Stimulated activated naive CD8-positive, alpha-beta T cell treated with anti-CD3 and anti-CD28 coated beads, Interleukin-15, Interleukin-2, amounts not matched to agents 100 ng/mL and 50 ng/mL, for 24 hours (primary cell): ENCODE results near the gene ALDOB.

Source experiments
- H3K27ac Mint-ChIP-seq: one replicate; pipeline ENCODE4 v1.8.0; 2021; ENCODE audit warnings: mild to moderate bottlenecking, mixed read lengths
- H3K27me3 Mint-ChIP-seq: one replicate; pipeline ENCODE4 v1.8.0; 2021; ENCODE audit warnings: mixed read lengths
- H3K36me3 Mint-ChIP-seq: one replicate; pipeline ENCODE4 v1.8.0; 2021; ENCODE audit warnings: low read depth, mixed read lengths
- H3K4me1 Mint-ChIP-seq: one replicate; pipeline ENCODE4 v1.8.0; 2021; ENCODE audit warnings: low read depth, mixed read lengths
- H3K4me3 Mint-ChIP-seq: one replicate; pipeline ENCODE4 v1.8.0; 2021; ENCODE audit warnings: mild to moderate bottlenecking, mixed read lengths
- H3K9me3 Mint-ChIP-seq: one replicate; pipeline ENCODE4 v1.8.0; 2021; ENCODE audit warnings: mixed read lengths

The ALDOB gene

GRCh38 chr9:101435601-101436079 lies at the start of gene ALDOB:
Gene ALDOB, minus strand, starts transcription at chr9:101435774. Its CDS starts 4,887 bp downstream, at chr9:101430887.
- no peaks in the 10 kb centered on the region for H3K36me3 Mint-ChIP-seq
- H3K27me3 Mint-ChIP-seq = peaks cover 39% of the 10 kb centered on the region
- no peaks in the 10 kb centered on the region for H3K4me1 Mint-ChIP-seq
- H3K9me3 Mint-ChIP-seq = no peaks in the 10 kb centered on the region
- H3K4me3 Mint-ChIP-seq = no peak within 1 kb of the TSS
- no peak within 1 kb of the TSS for H3K27ac Mint-ChIP-seq

- peaks cover 73% of the 10 kb centered on the region for H3K27me3 Mint-ChIP-seq
- peaks cover 4% of the 10 kb centered on the region for H3K4me1 Mint-ChIP-seq
- no peaks in the 10 kb centered on the region for H3K36me3 Mint-ChIP-seq
- H3K9me3 Mint-ChIP-seq = no peaks in the 10 kb centered on the region
- H3K4me3 Mint-ChIP-seq = no peak overlapping the region
- H3K27ac Mint-ChIP-seq = no peak overlapping the region
Measured at GRCh38 chr9:101484046-101484445, 48.5 kb upstream of the ALDOB start.

GRCh38 chr9:101481261-101481660 lies 45.7 kb upstream of the ALDOB start:
- H3K27ac Mint-ChIP-seq = no peak overlapping the region
- no peaks in the 10 kb centered on the region for H3K36me3 Mint-ChIP-seq
- H3K4me3 Mint-ChIP-seq = no peak overlapping the region
- peaks cover 55% of the 10 kb centered on the region for H3K27me3 Mint-ChIP-seq
- no peaks in the 10 kb centered on the region for H3K9me3 Mint-ChIP-seq
- H3K4me1 Mint-ChIP-seq = no peaks in the 10 kb centered on the region

- Mint-ChIP-seq H3K4me1 (no peaks in the 10 kb centered on the region), H3K27ac (no peak overlapping the region), H3K9me3 (no peaks in the 10 kb centered on the region), H3K4me3 (no peak overlapping the region), H3K27me3 (peaks cover 50% of the 10 kb centered on the region), H3K36me3 (no peaks in the 10 kb centered on the region)
Measured at GRCh38 chr9:101480386-101480785, 44.8 kb upstream of the ALDOB start.

- H3K36me3 Mint-ChIP-seq = no peaks in the 10 kb centered on the region
Measured at GRCh38 chr9:101479338-101480030, 43.9 kb upstream of the ALDOB start.

GRCh38 chr9:101478906-101479305 lies 43.3 kb upstream of the ALDOB start:
- Mint-ChIP-seq H3K27ac (no peak overlapping the region), H3K9me3 (no peaks in the 10 kb centered on the region), H3K27me3 (peaks cover 51% of the 10 kb centered on the region), H3K4me1 (no peaks in the 10 kb centered on the region), H3K4me3 (no peak overlapping the region), H3K36me3 (no peaks in the 10 kb centered on the region)

More at GRCh38 chr9:101479338-101480030, 43.9 kb upstream of the ALDOB start:
- Mint-ChIP-seq H3K9me3 (no peaks in the 10 kb centered on the region), H3K4me1 (no peaks in the 10 kb centered on the region), H3K27ac (no peak overlapping the region), H3K27me3 (peaks cover 51% of the 10 kb centered on the region), H3K4me3 (no peak overlapping the region)

GRCh38 chr9:101478444-101478843 lies 42.9 kb upstream of the ALDOB start:
- Mint-ChIP-seq H3K27ac (no peak overlapping the region), H3K4me1 (no peaks in the 10 kb centered on the region), H3K9me3 (no peaks in the 10 kb centered on the region), H3K4me3 (no peak overlapping the region), H3K36me3 (no peaks in the 10 kb centered on the region), H3K27me3 (peaks cover 50% of the 10 kb centered on the region)

GRCh38 chr9:101477736-101478135 lies 42.2 kb upstream of the ALDOB start:
- no peaks in the 10 kb centered on the region for H3K4me1 Mint-ChIP-seq
- H3K27me3 Mint-ChIP-seq = peaks cover 48% of the 10 kb centered on the region
- H3K27ac Mint-ChIP-seq = no peak overlapping the region
- no peak overlapping the region for H3K4me3 Mint-ChIP-seq
- H3K9me3 Mint-ChIP-seq = no peaks in the 10 kb centered on the region
- no peaks in the 10 kb centered on the region for H3K36me3 Mint-ChIP-seq

- Mint-ChIP-seq H3K9me3 (no peaks in the 10 kb centered on the region), H3K27ac (no peak overlapping the region), H3K4me1 (no peaks in the 10 kb centered on the region), H3K4me3 (no peak overlapping the region), H3K27me3 (peaks cover 49% of the 10 kb centered on the region), H3K36me3 (no peaks in the 10 kb centered on the region)
Measured at GRCh38 chr9:101477214-101477613, 41.6 kb upstream of the ALDOB start.

GRCh38 chr9:101476576-101477208 lies 41.1 kb upstream of the ALDOB start:
- Mint-ChIP-seq H3K36me3 (no peaks in the 10 kb centered on the region), H3K27ac (no peak overlapping the region), H3K4me1 (no peaks in the 10 kb centered on the region), H3K4me3 (no peak overlapping the region), H3K9me3 (no peaks in the 10 kb centered on the region), H3K27me3 (peaks cover 51% of the 10 kb centered on the region)

- Mint-ChIP-seq H3K9me3 (no peaks in the 10 kb centered on the region), H3K36me3 (no peaks in the 10 kb centered on the region), H3K4me1 (no peaks in the 10 kb centered on the region), H3K27me3 (peaks cover 61% of the 10 kb centered on the region), H3K4me3 (no peak overlapping the region), H3K27ac (no peak overlapping the region)
Measured at GRCh38 chr9:101472891-101473290, 37.3 kb upstream of the ALDOB start.

GRCh38 chr9:101470929-101471328 lies 35.4 kb upstream of the ALDOB start:
- Mint-ChIP-seq H3K9me3 (no peaks in the 10 kb centered on the region), H3K27me3 (peaks cover 70% of the 10 kb centered on the region), H3K36me3 (no peaks in the 10 kb centered on the region), H3K27ac (no peak overlapping the region), H3K4me1 (peaks cover under 1% of the 10 kb centered on the region), H3K4me3 (no peak overlapping the region)

- no peak overlapping the region for H3K27ac Mint-ChIP-seq
- peaks cover 71% of the 10 kb centered on the region for H3K27me3 Mint-ChIP-seq
- no peaks in the 10 kb centered on the region for H3K9me3 Mint-ChIP-seq
- H3K4me3 Mint-ChIP-seq = no peak overlapping the region
- H3K36me3 Mint-ChIP-seq = no peaks in the 10 kb centered on the region
- H3K4me1 Mint-ChIP-seq = peaks cover 2% of the 10 kb centered on the region
Measured at GRCh38 chr9:101470021-101470420, 34.4 kb upstream of the ALDOB start.

GRCh38 chr9:101469026-101469425 lies 33.5 kb upstream of the ALDOB start:
- Mint-ChIP-seq H3K4me1 (peaks cover 2% of the 10 kb centered on the region), H3K4me3 (no peak overlapping the region), H3K27ac (no peak overlapping the region), H3K9me3 (no peaks in the 10 kb centered on the region), H3K36me3 (no peaks in the 10 kb centered on the region), H3K27me3 (peaks cover 70% of the 10 kb centered on the region)

- peaks cover 70% of the 10 kb centered on the region for H3K27me3 Mint-ChIP-seq
- peaks cover 2% of the 10 kb centered on the region for H3K4me1 Mint-ChIP-seq
- H3K36me3 Mint-ChIP-seq = no peaks in the 10 kb centered on the region
- no peak overlapping the region for H3K27ac Mint-ChIP-seq
- no peak overlapping the region for H3K4me3 Mint-ChIP-seq
- no peaks in the 10 kb centered on the region for H3K9me3 Mint-ChIP-seq
Measured at GRCh38 chr9:101468116-101468515, 32.5 kb upstream of the ALDOB start.
